CD4-positive, alpha-beta T cell treated with Interleukin-21 for 1 hour (primary cell): ENCODE results near the gene ITPR2.
A peak's percentile ranks its signal among the peaks of the same experiment; 100 is the strongest.
"Not testable (repeated sequence)": the region's sequence is repeated elsewhere in the genome, so short reads cannot be mapped to it uniquely, and the experiment has no call there.

ENCODE experiments used
- DNase-seq: peaks from one replicate; pipeline ENCODE4 v3.0.0-alpha.2; 2020

ITPR2 gene

GRCh38 chr12:26319511-26319910 lies 513.5 kb downstream of the ITPR2 start:
- DNase-seq = no peak

DNA sequence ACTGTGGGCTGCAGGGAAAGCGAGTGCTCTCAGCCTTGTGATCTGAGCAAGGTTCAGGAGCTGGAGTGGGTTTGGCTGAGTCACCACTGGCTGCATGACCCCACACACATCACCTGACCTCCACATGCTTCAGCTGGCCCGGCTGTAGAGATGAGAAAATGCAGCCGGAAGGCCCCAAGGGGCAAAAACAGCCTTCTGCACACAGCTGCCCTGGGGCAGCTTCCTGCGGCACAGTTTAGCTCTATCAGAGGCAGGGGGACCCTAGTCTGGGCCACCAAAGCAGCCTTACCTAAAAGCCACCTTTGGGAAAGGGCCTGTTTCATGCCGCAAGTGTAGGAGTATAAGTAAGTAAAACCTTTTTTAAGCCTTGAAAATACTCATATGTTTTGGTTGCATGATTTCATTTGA lies 514.3 kb downstream of the ITPR2 start:
- DNase-seq = no peak

DNA sequence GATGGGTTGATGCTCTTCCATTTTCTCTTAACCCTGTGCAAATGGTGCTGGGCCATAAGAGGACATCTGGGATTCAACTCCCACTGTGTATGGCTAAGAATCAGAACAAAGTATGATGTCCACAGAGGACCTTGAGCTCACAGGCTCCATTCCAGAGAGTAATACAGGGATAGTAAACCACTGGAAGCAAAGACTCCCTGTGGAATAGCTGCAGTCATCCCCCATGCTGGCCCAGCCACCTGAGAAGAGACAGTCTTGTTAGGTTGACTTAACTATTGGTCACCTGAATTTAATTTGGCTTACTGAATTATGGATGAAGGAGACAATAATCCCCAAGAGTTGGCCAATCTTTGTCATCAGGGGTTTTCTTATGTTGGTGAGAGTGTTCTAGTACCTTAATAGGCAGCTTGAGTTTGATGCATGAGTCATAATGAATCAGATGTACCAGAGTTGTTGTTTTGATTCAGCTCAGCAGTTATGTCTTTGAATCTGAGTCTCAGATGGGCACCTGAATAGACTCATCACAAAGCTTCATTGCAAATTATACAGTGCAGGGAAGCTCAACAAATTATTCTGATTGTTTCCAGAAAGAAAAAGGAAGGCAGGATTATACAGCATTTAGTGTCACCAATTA lies 514.9 kb downstream of the ITPR2 start:
- DNase-seq = no peak

GRCh38 chr12:26314103-26314502 lies 518.9 kb downstream of the ITPR2 start:
- not testable (repeated sequence) for DNase-seq

DNA sequence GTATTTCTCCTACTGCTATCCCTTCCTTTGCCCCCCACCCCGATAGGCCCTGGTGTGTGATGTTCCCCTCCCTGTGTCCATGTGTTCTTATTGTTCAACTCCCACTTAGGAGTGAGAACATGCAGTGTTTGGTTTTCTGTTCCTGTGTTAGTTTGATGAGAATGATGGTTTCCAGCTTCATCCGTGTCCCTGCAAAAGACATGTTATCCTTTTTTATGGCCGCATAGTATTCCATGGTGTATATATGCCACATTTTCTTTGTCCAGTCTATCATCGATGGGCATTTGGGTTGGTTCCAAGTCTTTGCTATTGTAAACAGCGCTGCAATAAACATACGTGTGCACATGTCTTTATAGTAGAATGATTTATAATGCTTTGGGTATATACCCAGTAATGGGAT lies 522.5 kb downstream of the ITPR2 start:
- not testable (repeated sequence) for DNase-seq

DNA sequence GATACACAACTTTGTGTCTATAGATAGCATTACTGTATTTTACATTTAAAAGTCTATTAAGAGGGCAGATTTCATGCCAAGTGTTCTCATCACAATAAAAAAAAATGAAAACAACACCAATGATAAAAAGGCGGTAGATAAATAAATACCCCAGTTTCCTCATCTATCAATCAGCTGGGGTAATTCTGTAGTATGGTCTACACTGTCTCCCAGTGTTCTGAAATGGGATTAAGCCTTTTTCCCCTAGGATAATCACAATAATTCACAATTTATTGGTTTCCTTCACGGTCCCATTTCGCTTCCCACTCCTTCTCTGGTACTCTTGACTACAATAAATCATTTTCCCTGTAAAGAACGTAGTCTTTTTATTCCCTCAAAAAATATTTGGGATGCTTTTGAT lies 523.4 kb downstream of the ITPR2 start:
- no peak for DNase-seq

DNA sequence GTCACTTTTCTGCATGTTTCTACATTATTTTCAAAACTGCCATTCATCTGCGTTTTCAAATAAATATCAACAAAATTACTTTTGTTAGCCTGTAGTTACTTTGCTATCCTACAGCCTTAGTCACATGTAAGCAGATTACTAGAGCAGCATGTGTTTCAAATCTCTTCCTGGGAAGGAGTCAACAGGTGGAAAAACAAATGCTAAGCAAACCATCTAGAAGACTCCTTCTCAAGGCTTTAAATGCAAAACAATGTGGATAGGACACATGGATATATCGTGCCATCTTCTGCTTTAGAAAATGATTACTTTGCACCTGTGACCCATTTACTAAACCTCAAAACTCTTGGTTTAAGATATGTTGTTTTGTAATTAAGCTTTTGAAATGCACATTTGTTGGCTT lies 528.7 kb downstream of the ITPR2 start:
- no peak for DNase-seq

DNA sequence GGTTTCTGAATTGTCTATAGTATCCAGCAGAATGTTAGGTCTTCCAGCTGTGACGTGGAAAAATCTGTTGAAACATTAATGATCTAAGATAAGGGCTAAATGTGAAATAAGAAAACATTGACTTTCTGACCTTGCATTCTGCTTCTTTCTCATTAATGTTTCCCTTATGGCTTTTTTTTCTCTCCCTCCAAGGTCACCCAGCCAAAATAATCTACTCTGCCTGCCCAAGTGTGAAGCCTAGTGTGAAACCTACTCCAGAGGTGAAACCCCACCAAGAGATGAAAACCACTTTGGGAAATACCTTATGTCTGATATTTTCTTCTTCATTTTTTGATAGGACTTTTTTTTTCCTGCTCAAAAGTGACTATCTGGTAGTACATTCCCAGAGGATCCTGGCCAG lies 529.6 kb downstream of the ITPR2 start:
- no peak for DNase-seq

DNA sequence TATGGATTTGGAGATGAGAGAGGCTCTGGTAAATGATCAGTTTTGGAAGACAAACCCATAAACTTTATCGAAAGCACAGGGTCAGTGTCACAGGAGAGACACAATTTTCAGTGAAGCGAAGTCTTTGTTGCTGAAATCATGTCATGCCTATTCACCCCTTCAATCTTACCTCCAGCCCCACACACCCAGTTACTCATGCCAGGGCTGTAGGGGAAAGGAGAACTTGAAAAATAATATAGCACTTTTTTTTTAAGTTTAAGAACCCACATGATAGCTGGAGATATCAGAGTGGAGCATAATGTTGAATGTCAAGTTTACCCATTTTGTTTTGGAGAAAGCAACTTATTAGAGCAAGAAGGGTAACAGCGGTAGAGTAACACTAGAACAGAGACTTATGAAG lies 530.2 kb downstream of the ITPR2 start:
- no peak for DNase-seq

DNA sequence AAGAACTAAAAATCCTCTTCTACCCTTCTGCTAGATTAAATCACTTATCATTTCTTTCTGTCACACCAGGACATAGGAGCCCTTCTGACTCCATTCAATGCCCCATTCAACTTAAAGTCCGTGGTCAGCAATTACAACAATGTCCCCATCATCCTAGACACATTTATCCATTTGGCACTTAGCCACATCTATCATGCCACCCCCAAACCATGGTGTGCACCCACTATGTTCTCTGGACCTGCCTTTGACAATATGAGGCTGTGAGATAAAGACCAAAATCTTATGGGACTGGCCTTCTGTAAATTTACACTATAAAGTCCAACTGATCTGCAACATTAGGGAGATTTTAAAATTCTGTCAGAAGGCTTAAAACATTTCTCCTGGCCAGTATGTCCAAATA lies 533.2 kb downstream of the ITPR2 start:
- DNase-seq = no peak

DNA sequence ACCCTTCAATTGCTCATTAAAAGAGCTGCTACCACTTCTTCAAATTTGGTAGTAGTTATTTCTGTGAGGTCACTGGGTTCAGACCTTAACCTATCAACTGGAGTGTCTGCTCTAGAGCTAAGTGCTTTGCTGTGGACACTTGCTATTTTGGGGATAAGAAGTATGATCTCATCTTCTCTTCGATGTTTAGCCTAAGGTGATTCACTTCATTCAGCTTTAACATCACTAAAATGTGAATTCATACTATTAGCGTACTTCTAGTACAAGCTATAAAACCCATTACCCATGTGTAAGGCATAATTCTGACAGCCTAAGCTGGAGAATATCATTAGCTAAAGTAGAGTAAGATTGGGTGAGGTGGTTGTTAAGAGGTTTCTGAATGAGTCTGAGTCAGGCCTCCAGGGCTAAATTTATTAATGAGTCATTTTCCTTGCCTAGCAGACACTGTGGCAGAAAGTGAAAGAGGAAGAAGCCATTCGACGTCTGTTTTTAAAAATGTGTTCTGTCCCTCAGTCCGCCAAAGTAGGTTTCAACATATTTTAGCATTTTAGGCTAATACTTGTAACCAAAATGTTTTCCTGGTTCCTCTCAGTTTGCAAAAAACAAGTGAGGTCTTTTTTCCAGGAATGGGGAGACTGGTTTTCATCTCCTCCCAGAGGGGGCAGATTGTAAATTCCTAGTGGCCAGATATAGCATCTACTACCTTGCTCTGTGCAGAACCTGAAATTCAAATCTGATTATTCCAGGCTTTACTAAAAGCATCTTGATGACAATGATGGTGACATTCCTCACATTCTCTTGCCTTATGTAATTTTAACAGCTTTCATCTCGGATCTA lies 534.0 kb downstream of the ITPR2 start:
- DNase-seq = peak; percentile 38

- DNase-seq = no peak
Measured at GRCh38 chr12:26297396-26298070, 535.5 kb downstream of the ITPR2 start.

DNA sequence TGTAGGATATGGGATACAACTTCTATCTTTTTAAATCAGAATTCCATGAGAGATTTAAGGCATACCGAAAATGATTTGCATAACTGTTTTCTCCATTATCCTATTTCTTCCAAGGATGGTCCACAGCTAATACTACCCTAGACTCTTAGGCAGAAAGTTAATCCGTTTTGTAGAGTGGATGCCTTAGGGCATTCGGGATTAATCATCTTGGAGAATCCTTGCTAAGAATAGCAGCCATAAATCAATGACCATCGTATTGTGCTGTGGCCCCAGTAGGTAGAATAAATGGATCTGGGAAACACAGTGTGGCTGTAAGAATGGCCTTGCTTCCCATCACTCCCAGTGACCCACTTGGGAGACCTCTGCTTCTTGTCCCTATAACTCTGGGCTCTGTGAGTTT lies 538.0 kb downstream of the ITPR2 start:
- DNase-seq = no peak

DNA sequence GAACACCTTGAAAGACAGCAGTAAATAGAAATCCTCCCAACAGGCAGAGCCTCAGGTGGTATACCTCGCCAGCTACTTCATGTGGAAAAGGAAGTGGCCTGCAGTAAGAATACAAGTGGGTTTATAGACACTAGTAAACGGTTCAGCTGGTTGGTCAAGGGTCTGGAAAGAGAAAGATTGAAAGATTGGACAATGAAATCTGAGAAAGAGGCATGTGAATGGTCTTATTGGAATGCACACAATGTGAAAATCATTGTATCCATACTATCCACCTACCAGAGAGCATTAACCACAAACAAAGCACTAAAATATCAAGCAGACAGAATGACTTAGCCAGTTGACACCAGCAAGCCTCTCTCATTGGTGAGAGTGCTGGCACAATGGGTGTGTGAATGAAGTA lies 539.4 kb downstream of the ITPR2 start:
- no peak for DNase-seq

DNA sequence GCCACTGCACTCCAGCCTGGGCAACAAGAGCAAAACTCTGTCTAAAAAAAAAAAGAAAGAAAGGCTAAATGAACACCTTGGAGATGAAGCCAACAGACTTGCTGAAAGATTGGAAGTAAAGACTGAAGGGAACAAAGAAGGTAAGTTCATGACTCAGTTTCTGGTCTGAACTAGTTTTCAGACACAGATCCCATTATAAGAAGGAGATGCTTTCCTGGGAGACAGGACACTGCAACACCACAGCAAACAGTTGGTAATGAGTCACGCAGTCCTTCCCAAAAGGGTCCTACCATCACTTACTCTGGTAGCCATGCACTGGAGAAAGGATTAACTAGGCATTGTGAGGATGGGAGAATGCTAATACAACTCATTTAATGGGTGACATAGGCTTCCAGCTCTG lies 540.4 kb downstream of the ITPR2 start:
- DNase-seq = no peak

- no peak for DNase-seq
Measured at GRCh38 chr12:26290565-26290964, 542.4 kb downstream of the ITPR2 start.

GRCh38 chr12:26287671-26288381 lies 545.2 kb downstream of the ITPR2 start:
- DNase-seq = no peak
